PC-9 (cell line): ENCODE data around the gene PITPNM3.

Experiments used
- CTCF ChIP-seq: fragments of 200-600 bp; sonication (generic); conservative IDR thresholded peaks from 2 replicates; pipeline ENCODE4 v1.6.1; 2017; ENCODE audit warnings: mixed run types, antibody characterized with exemption, mild to moderate bottlenecking, moderate library complexity
- EZH2 ChIP-seq: fragments of 200-600 bp; sonication (generic); IDR thresholded peaks from 2 replicates; pipeline ENCODE4 v1.8.0; 2017; ENCODE audit warnings: antibody characterized with exemption, low read depth

GRCh38 chr17:6578491-6578890, 22.1 kb upstream of the PITPNM3 start:
- TF ChIP-seq CTCF (no peak), EZH2 (no peak)
